ENCODE data around the gene TMEM176A.
A peak's percentile ranks its signal among the peaks of the same experiment; 100 is the strongest.
"Not testable (repeated sequence)": the region's sequence is repeated elsewhere in the genome, so short reads cannot be mapped to it uniquely, and the experiment has no call there.

Gene TMEM176A

DNA sequence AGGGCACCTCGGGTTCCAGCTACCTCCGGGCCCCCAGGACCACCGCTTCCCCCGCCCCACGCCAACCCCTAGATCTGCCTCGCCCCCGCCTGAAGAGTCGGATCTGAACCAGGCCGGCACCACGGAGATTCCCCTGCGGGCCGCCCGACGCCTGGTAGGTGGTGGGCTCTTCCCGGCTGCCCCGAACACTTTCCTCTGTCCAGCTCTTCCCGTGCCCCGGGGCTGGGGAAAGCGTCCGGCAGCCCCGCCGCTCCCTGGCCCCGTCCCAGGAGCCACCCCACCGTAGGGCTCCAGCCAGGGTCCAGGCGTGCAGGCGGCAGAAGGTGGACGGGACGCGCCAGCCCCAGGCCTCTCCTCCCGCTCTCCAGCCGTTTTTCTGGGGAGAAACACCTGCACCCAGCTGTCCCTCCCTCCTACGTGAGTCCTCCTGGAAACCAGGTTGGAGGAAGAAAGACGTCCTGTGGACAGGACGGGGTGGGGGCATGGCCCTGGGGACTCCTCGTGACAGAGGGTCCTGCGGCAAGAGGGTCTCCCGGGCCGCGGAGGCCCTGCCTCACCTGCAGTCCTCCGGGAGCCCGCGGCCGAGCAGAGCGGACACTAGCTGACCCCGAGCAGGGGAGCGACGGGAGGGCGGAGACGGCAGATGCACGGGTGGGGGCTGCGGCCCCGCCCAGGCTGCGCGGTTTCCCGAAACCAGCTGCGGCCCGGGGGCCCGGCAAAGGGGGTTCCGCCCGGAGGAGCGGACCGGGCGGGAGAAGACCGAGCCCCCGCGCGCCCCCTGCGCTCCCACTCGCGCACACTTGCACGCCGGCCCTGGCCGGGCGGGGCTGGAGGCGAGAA, 608 bp upstream of the TMEM176A start, which contains the start of gene TMEM176B:
Gene TMEM176B, minus strand, starts transcription at position 624 of the 840 bp plus-strand sequence. CDS start 3,795 bp downstream, outside the sequence.
- Histone ChIP-seq H3K9me3 (ENCODE audit: control insufficient read depth, low read length) (no peaks in the 10 kb centered on the region), H3K4me1 (ENCODE audit: control insufficient read depth, insufficient read depth, low read length, poor library complexity, severe bottlenecking) (peaks cover 17% of the 10 kb centered on the region), H3K27me3 (replicated peaks; ENCODE audit: control insufficient read depth, insufficient read depth, low read length, poor library complexity, severe bottlenecking) (peaks cover 29% of the 10 kb centered on the region), H3K36me3 (ENCODE audit: control insufficient read depth, insufficient read depth, low read length) (no peaks in the 10 kb centered on the region), H3K4me3 (ENCODE audit: insufficient read depth, low read depth, low read length, poor library complexity, severe bottlenecking) (peak within 1 kb of the TSS; percentile 51), H3K27ac (ENCODE audit: insufficient read depth, low read length, poor library complexity, severe bottlenecking) (no peak within 1 kb of the TSS)
- DNase-seq = no peak

DNA sequence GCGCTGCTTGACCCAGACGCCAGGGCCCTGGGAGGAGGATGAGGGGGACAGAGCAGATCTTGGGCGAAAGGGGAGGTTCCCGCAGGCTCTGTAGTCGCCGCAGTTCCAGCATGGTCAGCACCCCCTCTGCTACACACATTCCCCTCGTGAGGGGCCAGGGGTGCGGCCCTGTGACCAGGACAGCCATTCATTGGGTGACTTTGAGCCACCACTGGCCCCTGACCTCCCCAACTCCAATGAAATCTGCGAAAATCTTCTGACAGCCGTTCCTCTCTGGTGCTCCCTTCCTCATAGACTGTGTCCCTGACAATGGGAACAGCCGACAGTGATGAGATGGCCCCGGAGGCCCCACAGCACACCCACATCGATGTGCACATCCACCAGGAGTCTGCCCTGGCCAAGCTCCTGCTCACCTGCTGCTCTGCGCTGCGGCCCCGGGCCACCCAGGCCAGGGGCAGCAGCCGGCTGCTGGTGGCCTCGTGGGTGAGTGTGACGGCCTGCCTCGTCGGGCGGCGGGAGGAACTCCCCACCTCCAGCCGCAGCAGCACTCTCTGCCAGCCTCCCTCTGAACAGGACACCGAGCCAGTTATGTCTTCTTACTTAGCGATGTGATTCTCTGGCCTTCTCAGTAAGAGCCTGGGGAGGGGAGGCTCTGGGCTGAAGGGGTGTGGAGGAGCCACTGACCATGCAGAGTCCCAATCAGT, 825 bp downstream of the TMEM176A start:
- no peak overlapping the region for H3K27ac ChIP-seq (ENCODE audit: insufficient read depth, low read length, poor library complexity, severe bottlenecking)
- peaks cover 29% of the 10 kb centered on the region for H3K27me3 ChIP-seq (replicated peaks; ENCODE audit: control insufficient read depth, insufficient read depth, low read length, poor library complexity, severe bottlenecking)
- H3K36me3 ChIP-seq (ENCODE audit: control insufficient read depth, insufficient read depth, low read length) = no peaks in the 10 kb centered on the region
- H3K4me3 ChIP-seq (ENCODE audit: insufficient read depth, low read depth, low read length, poor library complexity, severe bottlenecking) = peak overlapping the region; percentile 51
- H3K4me1 ChIP-seq (ENCODE audit: control insufficient read depth, insufficient read depth, low read length, poor library complexity, severe bottlenecking) = peaks cover 17% of the 10 kb centered on the region
- H3K9me3 ChIP-seq (ENCODE audit: control insufficient read depth, low read length) = no peaks in the 10 kb centered on the region
- no peak for DNase-seq

DNA sequence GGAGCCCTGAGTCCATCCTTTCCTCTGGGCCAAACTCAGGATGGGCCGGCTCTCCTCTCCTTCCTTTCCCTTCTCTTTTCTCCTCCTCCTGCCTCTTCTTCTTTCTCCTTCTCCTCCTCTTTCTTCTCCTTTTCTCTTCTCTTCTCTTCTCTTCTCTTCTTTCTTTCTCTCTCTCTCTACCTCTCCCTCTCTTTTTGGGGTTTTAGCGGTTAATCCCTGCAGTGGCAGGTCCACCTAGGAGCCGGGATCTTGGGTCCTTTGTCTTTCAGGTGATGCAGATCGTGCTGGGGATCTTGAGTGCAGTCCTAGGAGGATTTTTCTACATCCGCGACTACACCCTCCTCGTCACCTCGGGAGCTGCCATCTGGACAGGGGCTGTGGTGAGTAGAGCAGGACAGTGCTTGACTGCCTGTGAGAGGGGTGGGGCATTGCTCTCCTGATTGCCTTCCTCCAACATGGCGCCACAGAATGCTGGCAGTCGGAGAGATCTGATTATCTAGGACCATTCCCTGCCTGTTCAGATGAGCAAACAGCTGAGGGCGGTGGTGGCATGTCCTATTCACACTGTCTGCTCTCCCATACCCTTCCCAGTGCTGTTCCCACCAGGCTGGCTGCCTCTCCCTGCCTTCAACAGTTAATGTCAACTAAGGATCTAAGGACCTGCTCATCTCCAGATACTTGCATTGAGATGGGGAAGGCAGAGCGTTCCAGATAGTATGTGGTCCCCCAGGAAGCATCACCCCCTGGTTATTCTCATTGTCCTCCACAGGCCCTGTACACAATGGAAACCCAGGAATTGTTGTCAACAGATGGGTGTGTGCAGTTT, 1.6 kb downstream of the TMEM176A start:
- Histone ChIP-seq H3K4me1 (ENCODE audit: control insufficient read depth, insufficient read depth, low read length, poor library complexity, severe bottlenecking) (peaks cover 17% of the 10 kb centered on the region), H3K27me3 (replicated peaks; ENCODE audit: control insufficient read depth, insufficient read depth, low read length, poor library complexity, severe bottlenecking) (peaks cover 29% of the 10 kb centered on the region), H3K9me3 (ENCODE audit: control insufficient read depth, low read length) (no peaks in the 10 kb centered on the region), H3K36me3 (ENCODE audit: control insufficient read depth, insufficient read depth, low read length) (no peaks in the 10 kb centered on the region), H3K27ac (ENCODE audit: insufficient read depth, low read length, poor library complexity, severe bottlenecking) (no peak overlapping the region), H3K4me3 (ENCODE audit: insufficient read depth, low read depth, low read length, poor library complexity, severe bottlenecking) (no peak overlapping the region)
- DNase-seq = no peak

DNA sequence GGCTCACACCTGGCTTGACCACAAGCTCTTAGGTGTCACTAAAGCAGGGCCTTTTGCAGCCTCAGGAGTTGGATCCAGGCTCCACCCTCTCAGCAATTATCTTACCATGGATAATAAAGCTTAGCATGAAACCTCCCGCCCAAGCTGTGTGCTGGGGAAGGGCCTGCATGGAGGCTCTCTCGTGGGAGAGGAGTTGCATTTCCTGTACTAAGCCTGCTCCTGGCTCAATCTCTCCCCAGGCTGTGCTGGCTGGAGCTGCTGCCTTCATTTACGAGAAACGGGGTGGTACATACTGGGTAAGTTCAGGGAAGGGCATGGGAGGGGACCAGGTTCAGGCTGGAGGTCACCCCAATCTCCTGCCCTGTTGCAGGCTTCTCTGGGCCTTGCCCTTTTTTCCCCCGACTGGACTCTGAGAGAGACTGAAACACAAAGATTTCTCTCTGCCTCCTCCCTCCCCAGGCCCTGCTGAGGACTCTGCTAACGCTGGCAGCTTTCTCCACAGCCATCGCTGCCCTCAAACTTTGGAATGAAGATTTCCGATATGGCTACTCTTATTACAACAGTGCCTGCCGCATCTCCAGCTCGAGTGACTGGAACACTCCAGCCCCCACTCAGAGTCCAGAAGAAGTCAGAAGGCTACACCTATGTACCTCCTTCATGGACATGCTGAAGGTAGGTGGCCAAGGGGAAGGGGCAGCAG, 2.7 kb downstream of the TMEM176A start:
- Histone ChIP-seq H3K27ac (ENCODE audit: insufficient read depth, low read length, poor library complexity, severe bottlenecking) (no peak overlapping the region), H3K36me3 (ENCODE audit: control insufficient read depth, insufficient read depth, low read length) (no peaks in the 10 kb centered on the region), H3K4me1 (ENCODE audit: control insufficient read depth, insufficient read depth, low read length, poor library complexity, severe bottlenecking) (peaks cover 17% of the 10 kb centered on the region), H3K4me3 (ENCODE audit: insufficient read depth, low read depth, low read length, poor library complexity, severe bottlenecking) (no peak overlapping the region), H3K9me3 (ENCODE audit: control insufficient read depth, low read length) (no peaks in the 10 kb centered on the region), H3K27me3 (replicated peaks; ENCODE audit: control insufficient read depth, insufficient read depth, low read length, poor library complexity, severe bottlenecking) (peaks cover 29% of the 10 kb centered on the region)
- DNase-seq = no peak

DNA sequence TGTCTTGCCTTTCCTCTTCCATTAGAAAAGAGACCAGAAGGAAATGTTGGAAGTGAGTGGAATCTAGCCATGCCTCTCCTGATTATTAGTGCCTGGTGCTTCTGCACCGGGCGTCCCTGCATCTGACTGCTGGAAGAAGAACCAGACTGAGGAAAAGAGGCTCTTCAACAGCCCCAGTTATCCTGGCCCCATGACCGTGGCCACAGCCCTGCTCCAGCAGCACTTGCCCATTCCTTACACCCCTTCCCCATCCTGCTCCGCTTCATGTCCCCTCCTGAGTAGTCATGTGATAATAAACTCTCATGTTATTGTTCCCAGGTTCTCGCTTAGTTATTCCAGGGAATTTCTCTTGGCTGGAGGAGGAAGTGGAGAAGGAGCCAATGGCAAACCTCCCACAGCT, 4.2 kb downstream of the TMEM176A start:
- DNase-seq = no peak
- Histone ChIP-seq H3K27me3 (replicated peaks; ENCODE audit: control insufficient read depth, insufficient read depth, low read length, poor library complexity, severe bottlenecking) (peaks cover 19% of the 10 kb centered on the region), H3K27ac (ENCODE audit: insufficient read depth, low read length, poor library complexity, severe bottlenecking) (no peak overlapping the region), H3K36me3 (ENCODE audit: control insufficient read depth, insufficient read depth, low read length) (no peaks in the 10 kb centered on the region), H3K4me1 (ENCODE audit: control insufficient read depth, insufficient read depth, low read length, poor library complexity, severe bottlenecking) (peaks cover 16% of the 10 kb centered on the region), H3K9me3 (ENCODE audit: control insufficient read depth, low read length) (no peaks in the 10 kb centered on the region), H3K4me3 (ENCODE audit: insufficient read depth, low read depth, low read length, poor library complexity, severe bottlenecking) (no peak overlapping the region)

DNA sequence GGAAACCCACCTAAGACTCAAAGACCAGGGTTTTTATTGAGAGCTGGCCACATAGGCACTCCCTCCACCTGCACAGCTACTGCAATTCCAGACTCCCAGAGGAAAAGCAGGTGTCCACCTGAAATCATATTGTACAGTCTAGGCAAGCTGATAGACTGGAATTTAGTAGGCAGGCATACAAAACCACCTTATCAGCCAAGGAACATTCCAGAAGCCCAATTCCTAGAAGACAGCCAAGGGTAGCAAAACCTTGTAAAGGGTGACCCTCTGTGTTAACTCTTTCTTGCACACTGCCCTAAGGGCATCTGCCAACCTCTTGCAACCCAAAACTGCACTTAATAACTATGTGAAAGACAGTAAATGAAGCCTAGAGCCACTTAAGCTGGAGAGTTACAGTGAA, 5.3 kb downstream of the TMEM176A start:
- peaks cover 10% of the 10 kb centered on the region for H3K27me3 ChIP-seq (replicated peaks; ENCODE audit: control insufficient read depth, insufficient read depth, low read length, poor library complexity, severe bottlenecking)
- H3K27ac ChIP-seq (ENCODE audit: insufficient read depth, low read length, poor library complexity, severe bottlenecking) = no peak overlapping the region
- no peaks in the 10 kb centered on the region for H3K9me3 ChIP-seq (ENCODE audit: control insufficient read depth, low read length)
- H3K4me3 ChIP-seq (ENCODE audit: insufficient read depth, low read depth, low read length, poor library complexity, severe bottlenecking) = no peak overlapping the region
- H3K4me1 ChIP-seq (ENCODE audit: control insufficient read depth, insufficient read depth, low read length, poor library complexity, severe bottlenecking) = peaks cover 8% of the 10 kb centered on the region
- no peaks in the 10 kb centered on the region for H3K36me3 ChIP-seq (ENCODE audit: control insufficient read depth, insufficient read depth, low read length)
- no peak for DNase-seq

DNA sequence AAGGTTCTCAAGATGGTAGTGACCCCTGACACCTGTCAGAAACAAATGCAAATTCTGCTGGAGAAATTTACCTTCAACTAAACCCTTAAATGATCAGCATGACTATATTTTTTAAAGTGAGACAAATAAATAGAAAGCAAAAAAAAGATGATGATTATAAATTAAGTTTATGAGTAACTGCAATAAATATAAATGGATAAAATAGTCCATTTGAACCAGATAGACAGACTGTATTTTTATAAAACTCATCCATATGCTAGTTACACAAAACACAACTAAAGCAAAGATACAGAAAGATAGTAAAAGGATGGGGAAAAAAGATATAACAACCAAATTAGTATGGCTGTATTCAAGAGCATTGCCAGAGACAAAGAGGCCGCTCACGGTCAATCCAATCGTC, 5.9 kb downstream of the TMEM176A start:
- H3K27me3 ChIP-seq (replicated peaks; ENCODE audit: control insufficient read depth, insufficient read depth, low read length, poor library complexity, severe bottlenecking) = peaks cover 4% of the 10 kb centered on the region

DNA sequence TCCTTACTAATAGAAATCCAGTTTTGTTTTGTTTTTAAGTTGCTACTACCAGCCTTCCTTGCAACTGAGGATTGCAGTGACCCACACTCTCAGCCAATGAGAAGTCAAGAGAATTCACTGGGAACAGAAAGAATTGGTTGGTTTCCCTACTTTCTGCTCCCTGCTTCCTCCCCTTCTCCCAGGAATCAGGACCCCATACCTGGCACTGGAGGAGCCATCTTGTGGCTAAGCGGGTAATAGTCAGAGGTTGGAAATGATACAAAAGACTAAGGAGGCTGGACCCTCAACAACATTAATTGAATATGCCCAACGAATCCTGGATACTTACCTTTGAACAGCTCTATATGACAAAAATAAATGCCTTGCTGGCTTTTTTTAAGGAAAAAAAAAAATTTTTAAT, 6.3 kb downstream of the TMEM176A start:
- no peaks in the 10 kb centered on the region for H3K9me3 ChIP-seq (ENCODE audit: control insufficient read depth, low read length)
- no peaks in the 10 kb centered on the region for H3K36me3 ChIP-seq (ENCODE audit: control insufficient read depth, insufficient read depth, low read length)
- H3K4me3 ChIP-seq (ENCODE audit: insufficient read depth, low read depth, low read length, poor library complexity, severe bottlenecking) = no peak overlapping the region
- no peak for DNase-seq
- no peaks in the 10 kb centered on the region for H3K27me3 ChIP-seq (replicated peaks; ENCODE audit: control insufficient read depth, insufficient read depth, low read length, poor library complexity, severe bottlenecking)
- H3K27ac ChIP-seq (ENCODE audit: insufficient read depth, low read length, poor library complexity, severe bottlenecking) = no peak overlapping the region
- H3K4me1 ChIP-seq (ENCODE audit: control insufficient read depth, insufficient read depth, low read length, poor library complexity, severe bottlenecking) = no peaks in the 10 kb centered on the region

More for the DNA sequence above, 5.9 kb downstream of the TMEM176A start:
- Histone ChIP-seq H3K36me3 (ENCODE audit: control insufficient read depth, insufficient read depth, low read length) (no peaks in the 10 kb centered on the region), H3K9me3 (ENCODE audit: control insufficient read depth, low read length) (no peaks in the 10 kb centered on the region), H3K4me3 (ENCODE audit: insufficient read depth, low read depth, low read length, poor library complexity, severe bottlenecking) (no peak overlapping the region), H3K27ac (ENCODE audit: insufficient read depth, low read length, poor library complexity, severe bottlenecking) (no peak overlapping the region), H3K4me1 (ENCODE audit: control insufficient read depth, insufficient read depth, low read length, poor library complexity, severe bottlenecking) (peaks cover 2% of the 10 kb centered on the region)
- DNase-seq = no peak

DNA sequence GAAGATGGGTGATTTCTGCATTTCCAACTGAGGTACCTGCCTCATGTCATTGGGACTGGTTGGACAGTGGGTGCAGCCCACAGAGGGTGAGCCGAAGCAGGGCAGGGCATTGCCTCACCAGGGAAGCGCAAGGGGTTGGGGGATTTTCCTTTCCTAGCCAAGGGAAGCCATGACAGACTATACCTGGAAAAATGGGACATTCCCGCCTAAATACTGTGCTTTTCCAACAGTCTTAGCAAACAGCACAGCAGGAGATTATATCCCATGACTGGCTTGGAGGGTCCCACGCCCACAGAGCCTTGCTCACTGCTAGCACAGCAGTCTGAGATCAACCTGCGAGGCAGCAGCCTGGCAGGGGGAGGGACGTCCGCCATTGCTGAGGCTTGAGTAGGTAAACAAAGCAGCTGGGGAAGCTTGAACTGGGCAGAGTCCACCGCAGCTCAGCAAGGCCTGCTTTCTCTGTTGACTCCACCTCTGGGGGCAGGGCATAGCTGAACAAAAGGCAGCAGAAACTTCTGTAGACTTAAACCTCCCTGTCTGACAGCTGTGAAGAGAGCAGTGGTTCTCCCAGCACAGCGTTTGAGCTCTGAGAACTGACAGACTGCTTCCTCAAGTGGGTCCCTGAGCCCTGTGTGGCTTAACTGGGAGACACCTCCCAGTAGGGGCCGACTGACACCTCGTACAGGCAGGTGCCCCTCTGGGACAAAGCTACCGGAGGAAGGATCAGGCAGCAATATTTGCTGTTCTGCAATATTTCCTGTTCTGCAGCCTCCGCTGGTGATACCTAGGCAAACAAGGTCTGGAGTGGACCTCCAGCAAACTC, 7.3 kb downstream of the TMEM176A start:
- not testable (repeated sequence) for DNase-seq; H3K9me3 ChIP-seq (ENCODE audit: control insufficient read depth, low read length)

More for the DNA sequence above, 7.3 kb downstream of the TMEM176A start:
- H3K4me3 ChIP-seq (ENCODE audit: insufficient read depth, low read depth, low read length, poor library complexity, severe bottlenecking); H3K27me3 ChIP-seq (replicated peaks; ENCODE audit: control insufficient read depth, insufficient read depth, low read length, poor library complexity, severe bottlenecking); H3K27ac ChIP-seq (ENCODE audit: insufficient read depth, low read length, poor library complexity, severe bottlenecking); H3K4me1 ChIP-seq (ENCODE audit: control insufficient read depth, insufficient read depth, low read length, poor library complexity, severe bottlenecking); H3K36me3 ChIP-seq (ENCODE audit: control insufficient read depth, insufficient read depth, low read length): not testable (repeated sequence)
